SU-DHL-6 (cell line): Measurements from ENCODE around the gene RPS6KC1.

Experiments used
- EZH2phosphoT487 ChIP-seq: fragments of 200-600 bp; sonication (generic), shearing (Covaris generic); conservative IDR thresholded peaks from 2 replicates; pipeline ENCODE4 v1.6.1; 2018; ENCODE audit warnings: mild to moderate bottlenecking, antibody characterized with exemption, low read length, moderate library complexity, mixed read lengths
- TF ChIP-seq, protein P1 (sequence below): fragments of 200-600 bp; sonication (generic); IDR thresholded peaks from one replicate; pipeline ENCODE4 v1.5.1; 2017; ENCODE audit warnings: antibody characterized with exemption, mild to moderate bottlenecking, low read length, moderate library complexity; ENCODE audit not compliant: insufficient read depth, poor library complexity, severe bottlenecking

DNA sequence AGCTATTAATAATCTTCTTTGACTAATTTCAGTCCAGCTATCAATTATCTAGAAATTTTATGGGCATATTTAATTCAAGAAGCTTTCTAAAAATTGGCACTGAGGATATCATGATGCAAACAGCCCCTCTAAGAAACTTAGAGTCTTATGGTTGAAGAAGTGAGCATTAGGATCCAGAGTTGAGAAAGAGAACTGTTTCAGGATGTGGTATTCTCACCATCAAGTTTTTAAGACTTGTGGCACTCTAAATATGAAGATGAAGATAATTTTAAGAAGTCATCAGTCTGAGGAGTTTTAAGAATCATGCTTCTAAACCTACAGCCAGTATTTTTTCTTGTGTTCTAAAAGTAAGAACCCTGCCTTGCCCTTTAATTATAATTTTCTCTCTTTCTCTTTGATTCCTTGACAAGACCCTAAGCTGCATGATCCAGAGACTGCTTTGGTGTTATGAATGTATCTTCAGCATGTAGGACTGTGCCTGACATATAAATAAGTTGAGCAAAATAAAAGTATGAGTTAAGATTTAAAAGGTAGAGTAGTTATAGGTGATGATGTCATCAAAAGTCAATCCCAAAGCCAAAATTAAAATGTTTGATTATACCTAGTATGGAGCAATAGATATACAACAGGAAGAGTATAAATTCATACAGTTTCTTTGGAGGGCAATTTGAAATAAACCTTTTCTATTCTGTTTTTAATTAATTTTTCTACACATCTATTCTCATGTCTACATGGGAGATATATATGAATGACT, 39.1 kb downstream of the RPS6KC1 start:
- TF ChIP-seq, protein P1, sequence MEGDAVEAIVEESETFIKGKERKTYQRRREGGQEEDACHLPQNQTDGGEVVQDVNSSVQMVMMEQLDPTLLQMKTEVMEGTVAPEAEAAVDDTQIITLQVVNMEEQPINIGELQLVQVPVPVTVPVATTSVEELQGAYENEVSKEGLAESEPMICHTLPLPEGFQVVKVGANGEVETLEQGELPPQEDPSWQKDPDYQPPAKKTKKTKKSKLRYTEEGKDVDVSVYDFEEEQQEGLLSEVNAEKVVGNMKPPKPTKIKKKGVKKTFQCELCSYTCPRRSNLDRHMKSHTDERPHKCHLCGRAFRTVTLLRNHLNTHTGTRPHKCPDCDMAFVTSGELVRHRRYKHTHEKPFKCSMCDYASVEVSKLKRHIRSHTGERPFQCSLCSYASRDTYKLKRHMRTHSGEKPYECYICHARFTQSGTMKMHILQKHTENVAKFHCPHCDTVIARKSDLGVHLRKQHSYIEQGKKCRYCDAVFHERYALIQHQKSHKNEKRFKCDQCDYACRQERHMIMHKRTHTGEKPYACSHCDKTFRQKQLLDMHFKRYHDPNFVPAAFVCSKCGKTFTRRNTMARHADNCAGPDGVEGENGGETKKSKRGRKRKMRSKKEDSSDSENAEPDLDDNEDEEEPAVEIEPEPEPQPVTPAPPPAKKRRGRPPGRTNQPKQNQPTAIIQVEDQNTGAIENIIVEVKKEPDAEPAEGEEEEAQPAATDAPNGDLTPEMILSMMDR, result no peak
- no peak for TF ChIP-seq EZH2phosphoT487
